Measurements from ENCODE around the gene EFHC1. TPM values are rescaled to one million over a fixed set of nuclear protein-coding genes. Genes with fewer than 3 reads are reported as not detected.

EFHC1 gene
- total and polyA plus RNA-seq, 2 of the 13 experiments (the other 11 are each of a cell fraction or from before 2014, with no cell fraction given), result 23.4 to 29.5 TPM

- TF ChIP-seq MZF1 (CRISPR knock-in tag; IDR thresholded peaks at IDR 0.05; ENCODE audit: borderline replicate concordance) (no peak), MAZ (IDR thresholded peaks at IDR 0.05; ENCODE audit: borderline replicate concordance, low read depth, low read length) (no peak), MAZ (CRISPR knock-in tag; IDR thresholded peaks at IDR 0.05; ENCODE audit: low read depth) (peak; percentile 39; the same call in 1 of the 2 replicates), ZNF782 (CRISPR knock-in tag; IDR thresholded peaks at IDR 0.05; ENCODE audit: borderline replicate concordance) (no peak), REL (CRISPR knock-in tag; conservative IDR thresholded peaks at IDR 0.05) (no peak), FOXP4 (CRISPR knock-in tag; IDR thresholded peaks at IDR 0.05) (peak; percentile 76), NR2F2 (IDR thresholded peaks at IDR 0.05; ENCODE audit: borderline replicate concordance, low read depth) (peak; percentile 51; the same call in 1 of the 2 replicates), SAFB2 (CRISPR knock-in tag; IDR thresholded peaks at IDR 0.05; ENCODE audit: borderline replicate concordance, low read depth) (no peak), REXO4 (CRISPR knock-in tag; IDR thresholded peaks at IDR 0.05; ENCODE audit: borderline replicate concordance) (no peak), ZNF207 (IDR thresholded peaks at IDR 0.05; ENCODE audit: borderline replicate concordance) (no peak), ZC3H4 (CRISPR knock-in tag; IDR thresholded peaks at IDR 0.05; ENCODE audit: borderline replicate concordance) (no peak), DR1 (CRISPR knock-in tag; IDR thresholded peaks at IDR 0.05) (no peak), HOMEZ (CRISPR knock-in tag; IDR thresholded peaks at IDR 0.05; ENCODE audit: low read depth) (peak; percentile 78; the same call in 1 of the 2 replicates), ZBTB10 (CRISPR knock-in tag; IDR thresholded peaks at IDR 0.05; ENCODE audit: borderline replicate concordance) (no peak), ZNF17 (CRISPR knock-in tag; IDR thresholded peaks at IDR 0.05) (no peak), E2F2 (CRISPR knock-in tag; IDR thresholded peaks at IDR 0.05; ENCODE audit: borderline replicate concordance) (no peak), ZIK1 (CRISPR knock-in tag; IDR thresholded peaks at IDR 0.05; ENCODE audit: borderline replicate concordance, low read depth) (no peak), ZNF432 (CRISPR knock-in tag; IDR thresholded peaks at IDR 0.05; ENCODE audit: borderline replicate concordance) (no peak)
- TF ChIP-seq, protein P1, sequence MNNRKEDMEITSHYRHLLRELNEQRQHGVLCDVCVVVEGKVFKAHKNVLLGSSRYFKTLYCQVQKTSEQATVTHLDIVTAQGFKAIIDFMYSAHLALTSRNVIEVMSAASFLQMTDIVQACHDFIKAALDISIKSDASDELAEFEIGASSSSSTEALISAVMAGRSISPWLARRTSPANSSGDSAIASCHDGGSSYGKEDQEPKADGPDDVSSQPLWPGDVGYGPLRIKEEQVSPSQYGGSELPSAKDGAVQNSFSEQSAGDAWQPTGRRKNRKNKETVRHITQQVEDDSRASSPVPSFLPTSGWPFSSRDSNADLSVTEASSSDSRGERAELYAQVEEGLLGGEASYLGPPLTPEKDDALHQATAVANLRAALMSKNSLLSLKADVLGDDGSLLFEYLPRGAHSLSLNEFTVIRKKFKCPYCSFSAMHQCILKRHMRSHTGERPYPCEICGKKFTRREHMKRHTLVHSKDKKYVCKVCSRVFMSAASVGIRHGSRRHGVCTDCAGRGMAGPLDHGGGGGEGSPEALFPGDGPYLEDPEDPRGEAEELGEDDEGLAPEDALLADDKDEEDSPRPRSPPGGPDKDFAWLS (CRISPR knock-in tag; IDR thresholded peaks at IDR 0.05; ENCODE audit: borderline replicate concordance), result no peak
Observed at GRCh38 chr6:52371656-52372191, 48.4 kb upstream of the EFHC1 start (continued).
